ENCODE results near the gene APCDD1L.

The APCDD1L gene

GRCh38 chr20:58552366-58552934, 37.3 kb upstream of the APCDD1L start:
- Histone ChIP-seq H3K9ac (no peak overlapping the region), H3K9me3 (ENCODE audit: control insufficient read depth, low read length) (no peaks in the 10 kb centered on the region), H2AFZ (no peak overlapping the region), H3K27ac (no peak overlapping the region), H3K27me3 (ENCODE audit: control insufficient read depth, insufficient read depth, low read length) (no peaks in the 10 kb centered on the region), H3K4me3 (ENCODE audit: low read depth, low read length) (no peak overlapping the region), H3K36me3 (ENCODE audit: control insufficient read depth, insufficient read depth, low read length) (no peaks in the 10 kb centered on the region), H3K79me2 (no peaks in the 10 kb centered on the region), H3K4me2 (ENCODE audit: low read length) (no peak overlapping the region), H3K4me1 (no peaks in the 10 kb centered on the region)
- TF ChIP-seq, protein P1, sequence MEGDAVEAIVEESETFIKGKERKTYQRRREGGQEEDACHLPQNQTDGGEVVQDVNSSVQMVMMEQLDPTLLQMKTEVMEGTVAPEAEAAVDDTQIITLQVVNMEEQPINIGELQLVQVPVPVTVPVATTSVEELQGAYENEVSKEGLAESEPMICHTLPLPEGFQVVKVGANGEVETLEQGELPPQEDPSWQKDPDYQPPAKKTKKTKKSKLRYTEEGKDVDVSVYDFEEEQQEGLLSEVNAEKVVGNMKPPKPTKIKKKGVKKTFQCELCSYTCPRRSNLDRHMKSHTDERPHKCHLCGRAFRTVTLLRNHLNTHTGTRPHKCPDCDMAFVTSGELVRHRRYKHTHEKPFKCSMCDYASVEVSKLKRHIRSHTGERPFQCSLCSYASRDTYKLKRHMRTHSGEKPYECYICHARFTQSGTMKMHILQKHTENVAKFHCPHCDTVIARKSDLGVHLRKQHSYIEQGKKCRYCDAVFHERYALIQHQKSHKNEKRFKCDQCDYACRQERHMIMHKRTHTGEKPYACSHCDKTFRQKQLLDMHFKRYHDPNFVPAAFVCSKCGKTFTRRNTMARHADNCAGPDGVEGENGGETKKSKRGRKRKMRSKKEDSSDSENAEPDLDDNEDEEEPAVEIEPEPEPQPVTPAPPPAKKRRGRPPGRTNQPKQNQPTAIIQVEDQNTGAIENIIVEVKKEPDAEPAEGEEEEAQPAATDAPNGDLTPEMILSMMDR (IDR thresholded peaks at IDR 0.05): no peak

DNA sequence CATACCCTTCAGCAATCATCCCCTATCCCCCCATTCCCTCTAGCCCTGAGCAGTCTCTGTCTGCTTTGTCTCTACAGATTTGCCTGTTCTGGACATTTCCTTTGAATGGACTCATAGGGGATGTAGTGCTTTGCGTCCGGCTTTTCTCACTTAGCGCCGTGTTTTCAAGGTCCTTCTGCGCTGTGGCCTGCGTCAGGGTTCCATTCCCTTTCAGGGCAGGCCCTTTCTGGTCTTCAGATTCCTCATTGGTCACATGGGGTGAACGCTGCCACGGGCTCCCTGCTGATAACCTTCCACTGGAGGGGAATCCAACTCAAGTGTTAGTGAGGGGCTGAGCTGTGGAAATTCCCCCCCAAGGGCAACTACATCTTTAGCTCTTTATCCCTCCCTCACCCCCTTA, 36.4 kb upstream of the APCDD1L start:
- H2AFZ ChIP-seq: no peak overlapping the region
- H3K27me3 ChIP-seq (ENCODE audit: control insufficient read depth, insufficient read depth, low read length): no peaks in the 10 kb centered on the region
- no peaks in the 10 kb centered on the region for H3K36me3 ChIP-seq (ENCODE audit: control insufficient read depth, insufficient read depth, low read length)
- no peak overlapping the region for H3K9ac ChIP-seq
- no peak overlapping the region for H3K4me2 ChIP-seq (ENCODE audit: low read length)
- no peaks in the 10 kb centered on the region for H3K9me3 ChIP-seq (ENCODE audit: control insufficient read depth, low read length)
- no peaks in the 10 kb centered on the region for H3K79me2 ChIP-seq
- no peaks in the 10 kb centered on the region for H3K4me1 ChIP-seq
- no peak overlapping the region for H3K27ac ChIP-seq
- TF ChIP-seq, protein P1 (IDR thresholded peaks at IDR 0.05): no peak
- no peak overlapping the region for H3K4me3 ChIP-seq (ENCODE audit: low read depth, low read length)

GRCh38 chr20:58550275-58551059, 35.3 kb upstream of the APCDD1L start:
- Histone ChIP-seq H3K36me3 (ENCODE audit: control insufficient read depth, insufficient read depth, low read length) (no peaks in the 10 kb centered on the region), H3K4me3 (ENCODE audit: low read depth, low read length) (no peak overlapping the region), H3K9ac (no peak overlapping the region), H3K9me3 (ENCODE audit: control insufficient read depth, low read length) (no peaks in the 10 kb centered on the region), H3K27ac (no peak overlapping the region), H3K27me3 (ENCODE audit: control insufficient read depth, insufficient read depth, low read length) (no peaks in the 10 kb centered on the region), H3K4me1 (no peaks in the 10 kb centered on the region), H3K4me2 (ENCODE audit: low read length) (peak overlapping the region; percentile 45), H2AFZ (peak overlapping the region; percentile 69), H3K79me2 (no peaks in the 10 kb centered on the region)
- TF ChIP-seq, protein P1 (IDR thresholded peaks at IDR 0.05): no peak

GRCh38 chr20:58549231-58550209, 34.3 kb upstream of the APCDD1L start:
- peak overlapping the region; percentile 45 for H3K4me2 ChIP-seq (ENCODE audit: low read length)
- H3K9me3 ChIP-seq (ENCODE audit: control insufficient read depth, low read length): no peaks in the 10 kb centered on the region
- TF ChIP-seq, protein P1 (IDR thresholded peaks at IDR 0.05): no peak
- H3K36me3 ChIP-seq (ENCODE audit: control insufficient read depth, insufficient read depth, low read length): no peaks in the 10 kb centered on the region
- no peaks in the 10 kb centered on the region for H3K27me3 ChIP-seq (ENCODE audit: control insufficient read depth, insufficient read depth, low read length)
- no peaks in the 10 kb centered on the region for H3K4me1 ChIP-seq
- H3K27ac ChIP-seq: no peak overlapping the region
- no peak overlapping the region for H2AFZ ChIP-seq
- no peak overlapping the region for H3K9ac ChIP-seq
- H3K79me2 ChIP-seq: no peaks in the 10 kb centered on the region
- no peak overlapping the region for H3K4me3 ChIP-seq (ENCODE audit: low read depth, low read length)
